HG03354 (cell line): Measurements from ENCODE around the gene NFIX.

ENCODE experiments used
- ATAC-seq: cut with Tn5 transposase; IDR thresholded peaks from one replicate; pipeline ENCODE4 v1.9.1; 2021; ENCODE audit warnings: mild to moderate bottlenecking; ENCODE audit not compliant: unreplicated experiment, poor library complexity, severe bottlenecking

NFIX gene

GRCh38 chr19:13133241-13133870 is 138.1 kb downstream of the NFIX start:
- no peak for ATAC-seq

- no peak for ATAC-seq
Observed at GRCh38 chr19:13134626-13135025, 139.4 kb downstream of the NFIX start.

DNA sequence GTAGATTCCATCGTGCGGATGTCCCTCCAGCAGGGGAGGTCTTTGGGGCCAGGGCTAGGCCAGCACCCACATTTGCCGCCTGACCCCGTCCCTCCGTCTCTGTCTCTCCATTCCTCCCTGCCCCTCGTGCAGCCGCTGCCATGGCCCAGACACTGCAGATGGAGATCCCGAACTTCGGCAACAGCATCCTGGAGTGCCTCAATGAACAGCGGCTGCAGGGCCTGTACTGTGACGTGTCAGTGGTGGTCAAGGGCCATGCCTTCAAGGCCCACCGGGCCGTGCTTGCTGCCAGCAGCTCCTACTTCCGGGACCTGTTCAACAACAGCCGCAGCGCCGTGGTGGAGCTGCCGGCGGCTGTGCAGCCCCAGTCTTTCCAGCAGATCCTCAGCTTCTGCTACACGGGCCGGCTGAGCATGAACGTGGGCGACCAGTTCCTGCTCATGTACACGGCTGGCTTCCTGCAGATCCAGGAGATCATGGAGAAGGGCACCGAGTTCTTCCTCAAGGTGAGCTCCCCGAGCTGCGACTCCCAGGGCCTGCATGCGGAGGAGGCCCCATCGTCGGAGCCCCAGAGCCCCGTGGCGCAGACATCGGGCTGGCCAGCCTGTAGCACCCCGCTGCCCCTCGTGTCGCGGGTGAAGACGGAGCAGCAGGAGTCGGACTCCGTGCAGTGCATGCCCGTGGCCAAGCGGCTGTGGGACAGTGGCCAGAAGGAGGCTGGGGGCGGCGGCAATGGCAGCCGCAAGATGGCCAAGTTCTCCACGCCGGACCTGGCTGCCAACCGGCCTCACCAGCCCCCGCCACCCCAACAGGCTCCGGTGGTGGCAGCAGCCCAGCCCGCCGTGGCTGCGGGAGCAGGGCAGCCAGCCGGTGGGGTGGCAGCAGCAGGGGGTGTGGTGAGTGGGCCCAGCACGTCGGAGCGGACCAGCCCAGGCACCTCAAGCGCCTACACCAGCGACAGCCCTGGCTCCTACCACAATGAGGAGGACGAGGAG is 140.1 kb downstream of the NFIX start:
- no peak for ATAC-seq

DNA sequence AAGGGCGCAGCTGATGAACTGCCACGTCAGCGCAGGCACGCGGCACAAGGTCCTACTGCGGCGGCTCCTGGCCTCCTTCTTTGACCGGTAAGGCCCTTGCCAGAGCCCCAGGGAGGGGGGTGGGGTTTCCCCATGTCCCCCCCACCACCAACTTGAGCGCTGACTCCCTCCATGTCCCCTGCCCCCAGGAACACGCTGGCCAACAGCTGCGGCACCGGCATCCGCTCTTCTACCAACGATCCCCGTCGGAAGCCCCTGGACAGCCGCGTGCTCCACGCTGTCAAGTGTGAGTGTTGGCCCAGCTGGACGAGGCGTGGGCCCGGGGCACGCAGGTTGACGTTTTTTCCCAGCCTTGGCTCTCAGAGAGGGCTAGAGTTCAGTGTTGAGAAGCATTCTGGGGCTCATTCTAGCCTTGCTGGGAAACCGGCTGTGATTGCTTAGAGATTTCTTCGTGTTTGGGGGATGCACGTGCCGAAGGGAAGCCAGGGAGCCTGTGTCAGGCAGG is 142.1 kb downstream of the NFIX start:
- ATAC-seq: no peak

- no peak for ATAC-seq
Observed at GRCh38 chr19:13138171-13138915, 143.1 kb downstream of the NFIX start.

DNA sequence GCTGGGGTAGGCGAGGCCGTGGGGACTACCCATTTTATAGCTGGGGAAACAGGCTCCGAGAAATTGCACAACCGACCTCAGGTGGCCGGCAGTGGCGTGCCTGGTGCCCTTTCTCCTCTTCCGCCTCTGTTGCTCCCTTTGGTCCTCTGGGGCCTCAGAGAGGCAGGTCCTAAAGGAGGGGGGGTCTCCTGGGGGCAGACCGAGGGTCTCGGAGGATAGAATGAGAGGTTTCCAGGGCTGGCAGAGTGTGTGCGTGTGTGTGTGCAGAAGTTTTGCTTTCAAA is 143.6 kb downstream of the NFIX start:
- ATAC-seq: no peak

- no peak for ATAC-seq
Observed at GRCh38 chr19:13139633-13140311, 144.5 kb downstream of the NFIX start.

DNA sequence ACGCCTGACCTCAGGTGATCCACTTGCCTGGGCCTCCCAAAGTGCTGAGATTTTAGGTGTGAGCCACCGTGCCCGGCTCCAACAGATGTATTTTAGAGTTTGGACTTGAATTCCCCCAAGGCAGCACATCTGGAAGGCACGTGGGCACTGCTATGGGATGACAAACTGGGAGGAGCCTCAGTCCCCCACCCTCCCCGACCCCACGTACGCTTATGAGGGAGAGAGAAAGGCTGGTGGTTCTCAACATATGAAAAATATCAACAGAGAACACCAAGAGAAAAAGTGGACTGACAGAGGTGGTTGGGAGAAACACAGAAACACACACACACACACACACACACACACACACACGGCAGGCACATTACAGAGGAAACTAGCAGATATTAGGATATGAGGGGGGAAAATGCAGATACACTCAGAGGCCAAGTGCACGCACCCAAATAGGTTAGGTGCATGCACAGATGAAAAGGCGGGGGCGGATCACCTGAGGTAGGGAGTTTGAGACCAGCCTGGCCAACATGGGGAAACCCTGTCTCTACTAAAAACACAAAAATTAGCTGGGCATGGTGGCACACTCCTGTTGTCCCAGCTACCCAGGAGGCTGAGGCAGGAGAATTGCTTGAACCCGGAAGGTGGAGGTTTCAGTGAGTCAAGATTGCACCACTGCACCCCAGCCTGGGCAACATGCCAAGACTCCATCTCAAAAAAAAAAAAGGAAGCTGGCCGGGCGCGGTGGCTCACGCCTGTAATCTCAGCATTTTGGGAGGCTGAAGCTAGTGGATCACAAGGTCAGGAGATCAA is 151.7 kb downstream of the NFIX start:
- no peak for ATAC-seq
